ENCODE measurements around the gene TENM4. TPM values are rescaled to one million over a fixed set of nuclear protein-coding genes. Genes with fewer than 3 reads are reported as not detected.

Gene TENM4
- total RNA-seq, 1 donor from 2014 or later = 306 TPM

GRCh38 chr11:79179087-79179486 lies 261.7 kb downstream of the TENM4 start:
- DNase-seq (ENCODE audit: low read depth) = no peak

- peak; percentile 36 for DNase-seq (ENCODE audit: low read depth)
These were observed 266.5 kb downstream of the TENM4 start for GRCh38 chr11:79174045-79175008.

DNA sequence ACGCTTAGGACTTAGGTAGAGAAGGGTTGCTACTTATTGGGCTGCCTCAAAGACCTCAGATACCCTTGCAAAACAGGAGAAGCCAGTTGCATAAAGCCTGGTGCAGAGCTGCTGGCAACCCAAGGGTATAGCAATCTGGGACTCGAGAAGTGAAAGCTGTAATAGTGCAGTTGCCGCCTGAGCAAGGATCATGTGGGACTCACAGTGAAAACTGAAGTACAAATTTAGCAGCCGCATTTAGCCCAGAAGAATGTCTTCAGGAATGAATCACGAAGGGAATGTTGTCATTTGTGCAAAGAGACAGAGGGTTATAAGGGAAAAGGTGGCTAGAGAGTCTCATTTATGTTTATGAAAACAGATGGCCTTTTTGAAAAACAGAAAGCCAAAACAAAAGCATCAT lies 267.2 kb downstream of the TENM4 start:
- peak; percentile 49 for DNase-seq (ENCODE audit: low read depth)

GRCh38 chr11:79170321-79170720 lies 270.5 kb downstream of the TENM4 start:
- peak; percentile 50 for DNase-seq (ENCODE audit: low read depth)

DNA sequence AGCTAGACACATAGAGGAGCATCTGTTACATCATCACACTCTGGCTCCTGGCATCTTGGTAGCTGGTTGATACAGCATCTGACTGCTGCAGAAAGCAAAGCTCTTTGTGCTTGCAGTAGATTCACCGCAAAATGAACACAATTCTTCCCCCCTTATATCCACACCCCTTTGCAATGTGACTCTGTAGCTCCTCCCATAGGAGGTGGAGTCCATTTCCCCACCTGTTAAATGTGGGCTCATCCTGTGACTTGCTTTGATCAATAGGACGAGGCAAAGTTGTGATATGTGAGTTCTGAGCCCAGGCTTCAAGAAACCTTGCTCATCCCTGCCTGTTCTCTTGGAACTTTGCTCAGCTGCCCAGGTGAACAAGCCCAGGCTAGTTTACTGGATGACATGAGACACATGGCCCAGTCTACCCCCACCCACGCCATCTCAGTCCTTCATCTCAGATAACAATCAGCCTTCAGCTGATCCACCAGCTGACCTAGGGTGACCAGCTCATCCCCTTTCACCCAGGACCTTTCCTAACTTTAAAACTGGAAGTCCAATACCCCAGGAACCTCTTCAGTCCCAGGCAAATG lies 272.2 kb downstream of the TENM4 start:
- no peak for DNase-seq (ENCODE audit: low read depth)

DNA sequence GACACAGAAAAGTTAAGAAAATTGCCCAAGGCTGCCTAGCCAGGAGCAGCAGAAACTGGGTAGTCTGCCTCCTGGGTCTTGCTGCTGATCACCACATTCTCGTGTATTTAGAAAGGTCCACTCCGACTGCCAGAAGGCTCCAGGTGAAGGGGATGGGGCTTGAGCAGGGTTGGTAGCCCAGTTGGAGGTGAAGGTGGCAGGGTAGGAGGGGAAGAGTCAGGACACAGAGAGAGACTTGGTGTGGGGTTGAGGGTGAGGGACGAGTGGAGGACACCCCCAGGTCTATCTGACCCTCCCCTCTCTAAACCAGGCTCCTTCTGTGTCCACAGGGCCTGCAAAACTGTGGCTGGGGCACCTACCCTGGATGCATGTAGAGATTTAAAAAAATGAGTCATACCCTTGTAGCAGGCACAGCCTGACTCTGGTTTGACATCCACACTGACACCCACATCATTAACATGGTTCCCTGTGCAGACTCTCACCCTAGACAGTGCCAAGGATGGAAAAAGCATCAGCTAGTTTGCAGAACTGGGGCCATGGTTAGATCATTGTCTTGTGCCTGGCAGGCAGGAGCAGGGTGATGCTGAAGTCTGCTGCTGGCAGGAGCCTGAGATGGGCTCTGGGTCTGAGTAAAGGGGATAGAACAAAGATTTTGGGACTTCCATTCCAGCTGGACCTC lies 273.2 kb downstream of the TENM4 start:
- peak; percentile 37 for DNase-seq (ENCODE audit: low read depth)

DNA sequence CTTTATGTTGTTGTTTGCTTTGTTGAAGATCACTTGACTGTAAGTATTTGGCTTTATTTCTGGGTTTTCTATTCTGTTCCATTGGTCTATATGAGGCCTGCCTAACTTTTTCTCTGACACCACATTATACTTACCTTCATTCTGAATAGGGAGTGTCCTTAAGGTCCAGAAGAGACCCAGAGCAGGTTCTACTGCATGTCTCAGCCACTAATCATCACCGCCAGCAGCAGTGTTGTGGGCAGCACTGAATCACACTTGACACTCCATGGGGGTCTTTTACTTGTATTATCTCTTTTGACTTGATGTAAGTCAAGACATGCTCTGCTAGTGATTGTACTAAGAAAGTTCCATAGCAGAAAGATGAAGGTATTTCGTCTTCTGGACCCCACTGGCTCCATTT lies 274.9 kb downstream of the TENM4 start:
- DNase-seq (ENCODE audit: low read depth) = no peak

GRCh38 chr11:79160791-79161403 lies 279.9 kb downstream of the TENM4 start:
- no peak for DNase-seq (ENCODE audit: low read depth)

GRCh38 chr11:79159657-79160450 lies 281.0 kb downstream of the TENM4 start:
- no peak for DNase-seq (ENCODE audit: low read depth)

- DNase-seq (ENCODE audit: low read depth) = no peak
These were observed 283.1 kb downstream of the TENM4 start for GRCh38 chr11:79157738-79158137.

DNA sequence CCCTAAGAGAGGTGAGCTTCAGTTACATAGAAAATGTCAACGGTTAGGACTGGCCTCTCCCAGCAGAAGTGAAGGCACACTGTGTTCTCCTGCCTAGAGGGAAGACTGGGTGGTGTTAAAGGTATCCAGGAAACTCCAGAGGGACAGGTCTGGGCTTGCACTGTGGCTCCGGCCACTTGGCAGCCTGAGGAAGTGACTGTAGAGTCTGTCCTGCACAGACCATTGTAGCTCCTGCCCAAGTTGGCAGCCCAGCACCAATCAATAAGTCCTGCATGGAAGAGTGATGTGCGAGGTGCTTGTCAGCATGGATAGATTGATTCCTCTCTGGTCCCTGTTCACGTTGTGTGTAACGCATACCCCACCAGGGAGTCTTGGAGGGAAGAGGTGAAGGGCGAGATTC lies 284.8 kb downstream of the TENM4 start:
- DNase-seq (ENCODE audit: low read depth) = no peak

GRCh38 chr11:79155237-79155636 lies 285.6 kb downstream of the TENM4 start:
- peak; percentile 57 for DNase-seq (ENCODE audit: low read depth)

- peak; percentile 75 for DNase-seq (ENCODE audit: low read depth)
These were observed 288.3 kb downstream of the TENM4 start for GRCh38 chr11:79152511-79152910.

DNA sequence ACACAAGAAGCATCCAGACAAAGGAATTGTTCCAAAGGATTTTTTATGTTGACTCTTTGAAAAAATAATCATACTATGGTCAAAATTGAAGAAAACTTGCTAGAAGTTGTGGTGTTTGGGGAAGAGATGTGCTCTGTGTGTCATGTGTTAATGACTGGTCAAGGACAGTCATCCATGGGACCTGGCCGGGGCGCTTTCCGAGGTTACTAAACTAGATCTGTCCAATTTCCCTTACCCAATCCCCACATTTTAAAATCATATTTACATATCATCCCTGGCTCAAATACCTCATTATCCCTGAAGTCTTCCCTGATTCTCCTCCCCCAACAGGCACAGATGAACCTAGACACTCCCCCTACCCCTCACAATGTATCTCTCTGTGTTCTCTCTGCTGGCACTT lies 289.4 kb downstream of the TENM4 start:
- DNase-seq (ENCODE audit: low read depth) = no peak

DNA sequence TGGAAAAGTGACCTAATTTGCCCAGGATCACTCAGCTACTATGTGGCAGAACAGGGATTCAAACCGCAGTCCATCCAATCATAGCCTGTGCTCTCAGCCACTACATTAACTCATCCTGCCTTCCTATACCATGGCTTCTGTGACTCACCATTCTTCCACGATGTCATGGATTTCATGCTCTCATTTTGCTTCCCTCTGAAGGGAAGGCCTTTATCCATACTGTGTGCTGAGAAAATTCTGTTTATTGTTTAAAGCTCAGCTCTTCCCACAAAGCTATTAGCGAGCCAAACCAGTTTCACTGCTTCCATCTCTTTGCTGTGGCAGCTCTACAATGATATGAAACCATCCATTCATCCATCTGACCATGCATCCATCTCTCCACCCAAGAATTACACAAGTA lies 289.9 kb downstream of the TENM4 start:
- no peak for DNase-seq (ENCODE audit: low read depth)

DNA sequence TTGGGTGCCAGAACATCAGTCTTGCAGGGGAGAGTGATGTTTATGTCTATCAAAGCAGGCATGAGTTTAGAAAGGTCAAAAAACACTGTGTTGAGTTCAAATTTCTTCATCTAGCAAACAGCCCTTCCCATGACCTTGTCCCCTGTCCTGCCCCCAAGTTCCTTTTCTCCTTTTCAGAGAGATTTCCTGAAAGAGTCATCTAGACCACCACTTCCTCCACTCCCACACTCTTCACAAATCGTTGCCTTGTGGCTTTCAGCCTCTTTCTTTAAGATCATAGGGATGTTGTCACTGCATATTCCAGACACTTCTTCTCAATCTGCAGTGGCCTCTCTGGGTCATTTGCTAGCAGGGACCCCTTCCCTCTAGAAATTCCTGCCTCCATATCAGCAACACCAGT lies 290.5 kb downstream of the TENM4 start:
- no peak for DNase-seq (ENCODE audit: low read depth)

GRCh38 chr11:79147731-79148130 lies 293.1 kb downstream of the TENM4 start:
- no peak for DNase-seq (ENCODE audit: low read depth)

GRCh38 chr11:79147011-79147410 lies 293.8 kb downstream of the TENM4 start:
- no peak for DNase-seq (ENCODE audit: low read depth)

GRCh38 chr11:79139900-79140299 lies 300.9 kb downstream of the TENM4 start:
- no peak for DNase-seq (ENCODE audit: low read depth)

DNA sequence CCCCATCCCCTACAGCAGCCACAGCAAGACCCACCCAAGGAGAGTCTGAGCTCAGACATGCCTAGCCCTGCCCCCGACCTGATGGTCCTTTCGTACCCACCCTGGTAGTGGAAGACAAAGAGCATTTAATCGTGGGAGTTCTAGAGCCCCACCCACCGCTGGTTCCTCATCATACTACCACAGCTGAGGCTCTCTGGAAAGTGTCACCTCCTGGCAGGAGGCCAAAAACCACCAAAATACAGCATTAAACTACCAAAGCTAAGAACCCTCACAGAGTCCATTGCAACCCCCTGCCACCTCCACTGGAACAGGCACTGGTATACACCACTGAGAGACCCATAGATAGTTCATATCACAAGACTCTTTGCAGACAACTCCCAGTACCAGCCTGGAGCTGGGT lies 311.1 kb downstream of the TENM4 start:
- no peak for DNase-seq (ENCODE audit: low read depth)

DNA sequence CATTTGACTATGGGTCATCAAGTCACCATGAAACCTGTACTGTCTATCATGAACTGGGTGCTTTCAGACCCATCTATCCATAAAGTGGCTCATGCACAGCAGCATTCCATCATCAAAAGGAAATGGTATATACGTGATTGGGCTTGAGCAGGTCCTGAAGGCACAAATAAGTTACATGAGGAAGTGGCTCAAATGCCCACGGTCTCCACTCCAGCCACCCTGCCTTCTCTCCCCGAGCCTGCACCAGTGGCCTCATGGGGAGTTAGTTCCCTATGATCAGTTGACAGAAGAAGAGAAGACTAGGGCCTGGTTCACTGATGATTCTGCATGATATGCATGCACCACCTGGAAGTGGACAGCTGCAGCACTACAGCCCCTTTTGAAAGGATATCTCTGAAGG lies 312.5 kb downstream of the TENM4 start:
- DNase-seq (ENCODE audit: low read depth) = no peak
